Astrocyte (in vitro differentiated cells and primary cell): ENCODE results near the gene EML5. TPM values are rescaled to one million over a fixed set of nuclear protein-coding genes. Genes with fewer than 3 reads are reported as not detected.
A peak's percentile ranks its signal among the peaks of the same experiment; 100 is the strongest.

Experiments used
- DNase-seq: peaks from one replicate; pipeline ENCODE4 v3.0.0-alpha.2; 2010; ENCODE audit warnings: low read depth
- FAIRE-seq: peaks from 2 replicates; lab custom pipeline; 2011; peaks lifted over from hg19 to GRCh38; lab: Jason Lieb, UNC
- H2AFZ ChIP-seq: 2 replicates; pipeline ENCODE4 v1.6.0; 2012; ENCODE audit warnings: low read depth, low read length, inconsistent platforms
- H3K27ac ChIP-seq: 2 replicates; pipeline ENCODE4 v1.5.1; 2011; ENCODE audit warnings: low read depth, low read length, inconsistent platforms
- H3K27me3 ChIP-seq: 2 replicates; pipeline ENCODE4 v1.6.0; 2011; ENCODE audit warnings: low read length, inconsistent platforms; ENCODE audit not compliant: insufficient read depth
- H3K36me3 ChIP-seq: 2 replicates; pipeline ENCODE4 v1.5.1; 2011; ENCODE audit warnings: low read length, inconsistent platforms; ENCODE audit not compliant: insufficient read depth
- H3K4me1 ChIP-seq: 2 replicates; pipeline ENCODE4 v1.5.1; 2011; ENCODE audit warnings: low read length, inconsistent platforms; ENCODE audit not compliant: insufficient read depth
- H3K4me2 ChIP-seq: 2 replicates; pipeline ENCODE4 v1.6.0; 2012; ENCODE audit warnings: low read length, inconsistent platforms
- H3K4me3 ChIP-seq: 2 replicates; pipeline ENCODE4 v1.5.1; 2011; ENCODE audit warnings: low read depth, mild to moderate bottlenecking, low read length, inconsistent platforms; ENCODE audit not compliant: insufficient read depth
- H3K79me2 ChIP-seq: 2 replicates; pipeline ENCODE4 v1.6.0; 2012; ENCODE audit warnings: mild to moderate bottlenecking, low read length, inconsistent platforms; ENCODE audit not compliant: insufficient read depth
- H3K9ac ChIP-seq: 2 replicates; pipeline ENCODE4 v1.6.0; 2012; ENCODE audit warnings: mild to moderate bottlenecking, low read length, inconsistent platforms
- H3K9me3 ChIP-seq: 2 replicates; pipeline ENCODE4 v1.5.1; 2012; ENCODE audit warnings: low read depth, mild to moderate bottlenecking, low read length, inconsistent platforms; ENCODE audit not compliant: insufficient read depth
- H4K20me1 ChIP-seq: 2 replicates; pipeline ENCODE4 v1.6.0; 2012; ENCODE audit warnings: low read length, inconsistent platforms; ENCODE audit not compliant: insufficient read depth
- H3K27ac Mint-ChIP-seq: one replicate; pipeline ENCODE4 v1.8.0; 2021; ENCODE audit warnings: mild to moderate bottlenecking, mixed read lengths; ENCODE audit not compliant: unreplicated experiment
- H3K27me3 Mint-ChIP-seq: one replicate; pipeline ENCODE4 v1.8.0; 2021; ENCODE audit warnings: low read depth, mixed read lengths; ENCODE audit not compliant: unreplicated experiment
- H3K36me3 Mint-ChIP-seq: one replicate; pipeline ENCODE4 v1.8.0; 2021; ENCODE audit warnings: low read depth, mixed read lengths; ENCODE audit not compliant: unreplicated experiment
- H3K4me1 Mint-ChIP-seq: one replicate; pipeline ENCODE4 v1.8.0; 2021; ENCODE audit warnings: low read depth, mixed read lengths; ENCODE audit not compliant: unreplicated experiment
- H3K4me3 Mint-ChIP-seq: one replicate; pipeline ENCODE4 v1.8.0; 2021; ENCODE audit warnings: mild to moderate bottlenecking, moderate library complexity, mixed read lengths; ENCODE audit not compliant: unreplicated experiment
- H3K9me3 Mint-ChIP-seq: one replicate; pipeline ENCODE4 v1.8.0; 2021; ENCODE audit warnings: mild to moderate bottlenecking, mixed read lengths; ENCODE audit not compliant: unreplicated experiment
- EZH2 ChIP-seq: IDR thresholded peaks from 2 replicates; pipeline ENCODE4 v1.6.1; 2012; ENCODE audit warnings: mild to moderate bottlenecking, low read length, inconsistent platforms; ENCODE audit not compliant: insufficient read depth
- total RNA-seq: library from RNA; stranded (reverse); gene quantifications from 2 replicates; pipeline ENCODE4 v1.2.1, GENCODE V29; 2021
- TF ChIP-seq, protein P1 (sequence below): IDR thresholded peaks from 2 replicates; pipeline ENCODE4 v1.5.1; 2011; ENCODE audit warnings: low read depth, mild to moderate bottlenecking, inconsistent platforms, low read length, moderate library complexity; ENCODE audit not compliant: insufficient read depth

EML5 gene
- total RNA-seq, 1 donor from 2014 or later, result 0.05 TPM

- Histone ChIP-seq H3K27ac (no peak overlapping the region), H3K9ac (no peak overlapping the region), H3K4me1 (no peaks in the 10 kb centered on the region), H3K27me3 (no peaks in the 10 kb centered on the region), H3K79me2 (no peaks in the 10 kb centered on the region), H3K4me2 (no peak overlapping the region), H3K9me3 (no peaks in the 10 kb centered on the region), H2AFZ (no peak overlapping the region), H4K20me1 (no peaks in the 10 kb centered on the region), H3K36me3 (no peaks in the 10 kb centered on the region), H3K4me3 (no peak overlapping the region)
- TF ChIP-seq EZH2, result no peak
- TF ChIP-seq, protein P1, sequence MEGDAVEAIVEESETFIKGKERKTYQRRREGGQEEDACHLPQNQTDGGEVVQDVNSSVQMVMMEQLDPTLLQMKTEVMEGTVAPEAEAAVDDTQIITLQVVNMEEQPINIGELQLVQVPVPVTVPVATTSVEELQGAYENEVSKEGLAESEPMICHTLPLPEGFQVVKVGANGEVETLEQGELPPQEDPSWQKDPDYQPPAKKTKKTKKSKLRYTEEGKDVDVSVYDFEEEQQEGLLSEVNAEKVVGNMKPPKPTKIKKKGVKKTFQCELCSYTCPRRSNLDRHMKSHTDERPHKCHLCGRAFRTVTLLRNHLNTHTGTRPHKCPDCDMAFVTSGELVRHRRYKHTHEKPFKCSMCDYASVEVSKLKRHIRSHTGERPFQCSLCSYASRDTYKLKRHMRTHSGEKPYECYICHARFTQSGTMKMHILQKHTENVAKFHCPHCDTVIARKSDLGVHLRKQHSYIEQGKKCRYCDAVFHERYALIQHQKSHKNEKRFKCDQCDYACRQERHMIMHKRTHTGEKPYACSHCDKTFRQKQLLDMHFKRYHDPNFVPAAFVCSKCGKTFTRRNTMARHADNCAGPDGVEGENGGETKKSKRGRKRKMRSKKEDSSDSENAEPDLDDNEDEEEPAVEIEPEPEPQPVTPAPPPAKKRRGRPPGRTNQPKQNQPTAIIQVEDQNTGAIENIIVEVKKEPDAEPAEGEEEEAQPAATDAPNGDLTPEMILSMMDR, result no peak
- Mint-ChIP-seq H3K9me3 (peaks cover 8% of the 10 kb centered on the region), H3K27me3 (peaks cover 6% of the 10 kb centered on the region), H3K4me1 (no peaks in the 10 kb centered on the region), H3K27ac (no peak overlapping the region), H3K4me3 (no peak overlapping the region), H3K36me3 (no peaks in the 10 kb centered on the region)
- FAIRE-seq (no peak), DNase-seq (no peak)
Measured at GRCh38 chr14:88669346-88669745, 123.4 kb downstream of the EML5 start.

GRCh38 chr14:88668448-88669116 is 124.2 kb downstream of the EML5 start:
- H3K27me3 ChIP-seq, result no peaks in the 10 kb centered on the region
- no peaks in the 10 kb centered on the region for H3K4me1 ChIP-seq
- no peak overlapping the region for H2AFZ ChIP-seq
- H3K9me3 ChIP-seq, result no peaks in the 10 kb centered on the region
- FAIRE-seq, result no peak
- no peaks in the 10 kb centered on the region for H3K36me3 ChIP-seq
- TF ChIP-seq, protein P1, result no peak
- TF ChIP-seq EZH2, result no peak
- no peaks in the 10 kb centered on the region for H3K79me2 ChIP-seq
- H3K9ac ChIP-seq, result no peak overlapping the region
- Mint-ChIP-seq H3K9me3 (peaks cover 8% of the 10 kb centered on the region), H3K4me3 (no peak overlapping the region), H3K36me3 (no peaks in the 10 kb centered on the region), H3K4me1 (no peaks in the 10 kb centered on the region), H3K27me3 (peaks cover 6% of the 10 kb centered on the region), H3K27ac (peak overlapping the region; percentile 67)
- no peak overlapping the region for H3K4me3 ChIP-seq
- H3K27ac ChIP-seq, result no peak overlapping the region
- H3K4me2 ChIP-seq, result no peak overlapping the region
- no peaks in the 10 kb centered on the region for H4K20me1 ChIP-seq
- DNase-seq, result no peak

- Histone ChIP-seq H2AFZ (no peak overlapping the region), H3K4me1 (no peaks in the 10 kb centered on the region), H3K79me2 (no peaks in the 10 kb centered on the region), H3K27me3 (no peaks in the 10 kb centered on the region), H3K4me2 (no peak overlapping the region), H3K36me3 (no peaks in the 10 kb centered on the region), H4K20me1 (no peaks in the 10 kb centered on the region), H3K4me3 (no peak overlapping the region), H3K9ac (no peak overlapping the region), H3K9me3 (no peaks in the 10 kb centered on the region), H3K27ac (no peak overlapping the region)
- H3K36me3 Mint-ChIP-seq, result no peaks in the 10 kb centered on the region
- H3K4me3 Mint-ChIP-seq, result no peak overlapping the region
- H3K27me3 Mint-ChIP-seq, result peaks cover 6% of the 10 kb centered on the region
- H3K4me1 Mint-ChIP-seq, result no peaks in the 10 kb centered on the region
- no peak for FAIRE-seq
- H3K9me3 Mint-ChIP-seq, result peaks cover 6% of the 10 kb centered on the region
- TF ChIP-seq, protein P1, result peak; percentile 94
- no peak for TF ChIP-seq EZH2
- DNase-seq, result peak; percentile 64
- H3K27ac Mint-ChIP-seq, result no peak overlapping the region
Measured at GRCh38 chr14:88667555-88668273, 125.0 kb downstream of the EML5 start.
